HAP-1 (cell line): ENCODE results near the gene NSDHL.
"Not testable (repeated sequence)": the region's sequence is repeated elsewhere in the genome, so short reads cannot be mapped to it uniquely, and the experiment has no call there.

Source experiments
- DNase-seq, 2 experiments: peaks; one replicate each; pipeline ENCODE4 v3.0.0-alpha.2; 2016 to 2020; ENCODE audit warnings: low spot score in 2 of 2
- H3K27me3 ChIP-seq: fragments of 250-450 bp; sonication (Bioruptor Pico); 2 replicates; pipeline ENCODE4 v1.5.1; 2020; ENCODE audit warnings: low read depth, mild to moderate bottlenecking, moderate library complexity
- H3K36me3 ChIP-seq: fragments of 250-450 bp; sonication (Bioruptor Pico); replicated peaks from 2 replicates; pipeline ENCODE4 v1.5.1; 2020; ENCODE audit warnings: mild to moderate bottlenecking
- H3K4me1 ChIP-seq: fragments of 250-450 bp; sonication (Bioruptor Pico); 2 replicates; pipeline ENCODE4 v1.5.1; 2020; ENCODE audit warnings: mild to moderate bottlenecking
- H3K4me3 ChIP-seq: fragments of 250-450 bp; sonication (Bioruptor Pico); 2 replicates; pipeline ENCODE4 v1.5.1; 2020; ENCODE audit warnings: mild to moderate bottlenecking, moderate library complexity
- H3K9me3 ChIP-seq: fragments of 250-450 bp; sonication (Bioruptor Pico); 2 replicates; pipeline ENCODE4 v1.5.1; 2020; ENCODE audit warnings: mild to moderate bottlenecking, moderate library complexity
- in situ Hi-C: fragments of 300-500 bp; cut with MboI; formaldehyde crosslinking; loops from 3 replicates; pipeline ENCODE4 v1.14.3; 2020; ENCODE audit warnings: low sequenced_read_pairs, inconsistent platforms, mixed read lengths

The NSDHL gene

GRCh38 chrX:152830312-152831305, at the start of gene NSDHL, which contains the start of gene CETN2:
TSS of gene NSDHL (plus strand) at chrX:152831063. CDS start at chrX:152846325, 15,262 bp downstream.
TSS of gene CETN2 (minus strand) at chrX:152830757. CDS start at chrX:152830710, 47 bp downstream.
- in situ Hi-C loops = no loop called here
- Histone ChIP-seq H3K27me3 (no peaks in the 10 kb centered on the region), H3K4me1 (peaks cover 4% of the 10 kb centered on the region; the same call in 1 of the 2 replicates), H3K4me3 (peak within 1 kb of the TSS; percentile 94), H3K36me3 (peaks cover 35% of the 10 kb centered on the region), H3K9me3 (no peaks in the 10 kb centered on the region)
- DNase-seq = peak; percentile 96 to 99

DNA sequence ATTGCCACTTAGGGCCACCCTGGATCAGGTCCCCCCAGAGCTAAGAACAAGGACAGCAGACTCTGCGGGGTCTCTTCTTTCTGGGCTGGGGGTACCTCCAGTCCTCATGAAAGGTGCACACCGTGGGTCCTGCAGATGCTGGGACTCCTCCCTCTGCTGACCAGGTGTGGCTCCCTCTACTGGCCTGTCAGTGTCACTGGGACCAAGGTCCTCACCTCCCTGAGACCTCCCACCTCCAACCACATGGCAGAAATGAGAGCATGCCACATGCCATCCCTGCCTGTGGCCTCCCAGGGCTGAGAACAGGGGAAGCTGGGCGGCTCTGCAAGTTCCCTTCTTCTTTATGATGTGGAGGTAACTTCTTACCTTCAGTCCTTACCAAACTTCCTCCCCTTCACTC, 43.8 kb upstream of the NSDHL start:
- in situ Hi-C loops, H3K9me3 ChIP-seq, DNase-seq, H3K4me3 ChIP-seq, H3K4me1 ChIP-seq, H3K36me3 ChIP-seq, H3K27me3 ChIP-seq: not testable (repeated sequence)

DNA sequence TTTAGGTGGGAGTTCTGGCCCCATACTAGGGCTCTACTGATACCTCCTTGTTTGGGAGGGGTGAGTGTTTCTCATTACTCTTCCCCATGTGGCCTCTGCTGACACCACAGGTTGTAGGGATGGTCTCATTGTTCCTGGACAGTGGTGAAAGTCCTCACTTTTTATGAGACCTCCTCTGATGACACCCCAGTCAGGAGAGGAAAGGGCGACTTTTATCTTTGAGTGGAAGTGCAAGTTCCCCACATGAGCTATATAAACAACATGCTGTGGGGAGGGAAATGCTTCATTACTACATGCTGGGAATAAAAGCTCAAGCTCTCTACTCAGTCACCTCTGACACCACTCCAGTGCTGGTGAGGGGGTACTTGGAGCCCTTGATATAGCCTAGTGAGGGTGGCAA, 31.9 kb upstream of the NSDHL start:
- Histone ChIP-seq H3K36me3 (no peaks in the 10 kb centered on the region), H3K4me3 (no peak overlapping the region), H3K9me3 (no peaks in the 10 kb centered on the region), H3K4me1 (no peaks in the 10 kb centered on the region), H3K27me3 (peaks cover 13% of the 10 kb centered on the region)
- no peak for DNase-seq
- in situ Hi-C loops = no loop called here

- peaks cover 19% of the 10 kb centered on the region for H3K27me3 ChIP-seq
- H3K36me3 ChIP-seq = no peaks in the 10 kb centered on the region
- no peaks in the 10 kb centered on the region for H3K9me3 ChIP-seq
- in situ Hi-C loops = loop anchor here (25.0 kb wide), 1 partner anchor 1044 kb away; no protein-coding TSS in a partner anchor
- DNase-seq = no peak
- H3K4me1 ChIP-seq = no peaks in the 10 kb centered on the region; the same call in 1 of the 2 replicates
- no peak overlapping the region for H3K4me3 ChIP-seq
Measured at GRCh38 chrX:152806035-152806434, 24.8 kb upstream of the NSDHL start.

GRCh38 chrX:152810403-152810802, 20.5 kb upstream of the NSDHL start:
- in situ Hi-C loops = loop anchor here (25.0 kb wide), 1 partner anchor 1048 kb away; no protein-coding TSS in a partner anchor
- Histone ChIP-seq H3K4me3 (no peak overlapping the region), H3K4me1 (no peaks in the 10 kb centered on the region; the same call in 1 of the 2 replicates), H3K27me3 (peaks cover 10% of the 10 kb centered on the region), H3K36me3 (no peaks in the 10 kb centered on the region), H3K9me3 (no peaks in the 10 kb centered on the region)
- DNase-seq = no peak

- no peak overlapping the region for H3K4me3 ChIP-seq
- H3K4me1 ChIP-seq = no peaks in the 10 kb centered on the region; the same call in 1 of the 2 replicates
- in situ Hi-C loops = loop anchor here (25.0 kb wide), 1 partner anchor 1051 kb away; no protein-coding TSS in a partner anchor
- peaks cover 4% of the 10 kb centered on the region for H3K27me3 ChIP-seq
- DNase-seq = no peak
- H3K9me3 ChIP-seq = no peaks in the 10 kb centered on the region
- no peaks in the 10 kb centered on the region for H3K36me3 ChIP-seq
Measured at GRCh38 chrX:152813206-152813605, 17.7 kb upstream of the NSDHL start.

DNA sequence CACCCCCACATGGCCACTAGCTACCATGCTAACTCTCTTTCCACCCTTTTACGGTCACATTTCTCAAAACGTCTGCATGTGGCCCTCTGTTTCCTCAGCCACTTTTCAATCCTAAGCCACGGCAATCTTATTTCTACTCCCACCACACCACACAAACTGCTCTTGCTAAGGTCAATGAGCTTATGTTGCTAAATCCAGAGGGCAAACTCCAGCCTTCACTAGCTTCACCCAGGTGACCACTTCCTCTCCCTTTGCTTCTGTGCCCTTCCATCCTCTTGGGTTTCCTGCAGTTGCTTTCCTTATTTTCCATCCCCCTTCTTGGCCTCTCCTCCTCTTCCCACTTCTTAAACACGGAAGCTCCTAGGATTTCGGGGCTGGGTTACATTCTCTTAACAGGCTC, 16.8 kb upstream of the NSDHL start:
- H3K4me1 ChIP-seq = no peaks in the 10 kb centered on the region; the same call in 1 of the 2 replicates
- no peaks in the 10 kb centered on the region for H3K36me3 ChIP-seq
- in situ Hi-C loops = loop anchor here (25.0 kb wide), 1 partner anchor 1052 kb away; no protein-coding TSS in a partner anchor
- no peak for DNase-seq
- H3K27me3 ChIP-seq = peaks cover 4% of the 10 kb centered on the region; the same call in 1 of the 2 replicates
- no peak overlapping the region for H3K4me3 ChIP-seq
- H3K9me3 ChIP-seq = no peaks in the 10 kb centered on the region

DNA sequence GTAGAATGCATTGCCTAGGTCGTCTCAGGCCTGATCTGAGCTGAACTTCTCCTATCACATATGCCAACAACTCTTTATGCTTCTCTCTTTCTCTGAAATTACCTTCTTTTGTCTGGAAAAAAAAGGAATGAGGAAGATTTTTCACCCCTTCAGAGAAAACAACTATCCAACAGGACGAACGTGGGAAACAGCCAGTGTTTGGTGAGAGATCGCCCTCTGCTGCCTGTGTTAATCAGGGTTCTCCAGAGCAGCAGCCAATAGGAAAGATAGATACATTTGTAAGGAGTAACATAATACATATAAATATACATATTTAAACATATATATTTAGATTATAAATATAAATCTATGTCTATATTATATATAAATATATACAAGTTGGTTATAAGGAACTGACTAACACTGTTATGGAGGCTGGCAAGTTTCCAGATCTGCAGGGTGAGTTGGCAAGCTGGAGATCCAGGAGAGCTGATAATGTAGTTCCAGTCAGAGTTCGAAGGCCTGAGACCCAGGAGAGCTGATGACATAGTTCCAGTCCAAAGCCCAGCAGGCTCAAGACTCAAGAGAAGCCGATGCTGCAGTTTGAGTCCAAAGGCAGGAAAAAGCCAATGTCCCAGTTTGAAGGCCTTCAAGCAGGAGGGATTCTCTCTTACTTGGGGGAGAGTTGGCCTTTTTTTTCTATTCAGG, 13.6 kb upstream of the NSDHL start:
- no peaks in the 10 kb centered on the region; the same call in 1 of the 2 replicates for H3K4me1 ChIP-seq
- in situ Hi-C loops = loop anchor here (5.0 to 25.0 kb wide), 2 partner anchors 175 to 1055 kb away; no protein-coding TSS in a partner anchor
- H3K27me3 ChIP-seq = peaks cover 8% of the 10 kb centered on the region
- peak; percentile 42 to 66 for DNase-seq
- no peaks in the 10 kb centered on the region for H3K9me3 ChIP-seq
- no peak overlapping the region for H3K4me3 ChIP-seq
- no peaks in the 10 kb centered on the region for H3K36me3 ChIP-seq

DNA sequence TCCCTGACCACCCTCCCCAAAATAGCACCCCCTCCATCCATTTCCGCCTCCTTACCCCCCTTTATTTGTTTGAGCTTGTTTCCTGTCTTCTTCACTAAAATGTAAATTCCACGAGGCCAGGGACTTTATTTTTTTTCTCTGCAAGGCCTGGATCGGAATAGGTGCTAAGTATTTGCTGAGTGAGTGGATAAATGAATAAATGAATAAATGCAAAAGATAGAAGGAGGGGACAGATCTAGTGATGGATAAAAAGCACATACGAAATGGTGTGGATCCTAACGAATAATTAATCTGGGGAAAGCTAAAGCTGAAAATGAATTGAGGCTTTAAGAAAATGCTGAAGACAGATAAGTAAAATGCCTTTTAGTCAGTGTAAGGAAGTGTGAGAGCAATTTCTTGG, 12.5 kb upstream of the NSDHL start:
- no peaks in the 10 kb centered on the region for H3K9me3 ChIP-seq
- H3K36me3 ChIP-seq = no peaks in the 10 kb centered on the region
- no peak for DNase-seq
- H3K27me3 ChIP-seq = peaks cover 13% of the 10 kb centered on the region
- H3K4me3 ChIP-seq = no peak overlapping the region
- H3K4me1 ChIP-seq = no peaks in the 10 kb centered on the region; the same call in 1 of the 2 replicates
- in situ Hi-C loops = loop anchor here (5.0 to 25.0 kb wide), 2 partner anchors 176 to 1056 kb away; no protein-coding TSS in a partner anchor

GRCh38 chrX:152819266-152819665, 11.6 kb upstream of the NSDHL start:
- no peak for DNase-seq
- Histone ChIP-seq H3K4me3 (no peak overlapping the region), H3K4me1 (no peaks in the 10 kb centered on the region; the same call in 1 of the 2 replicates), H3K36me3 (no peaks in the 10 kb centered on the region), H3K9me3 (no peaks in the 10 kb centered on the region), H3K27me3 (peaks cover 18% of the 10 kb centered on the region)
- in situ Hi-C loops = loop anchor here (5.0 to 25.0 kb wide), 2 partner anchors 177 to 1057 kb away; no protein-coding TSS in a partner anchor

DNA sequence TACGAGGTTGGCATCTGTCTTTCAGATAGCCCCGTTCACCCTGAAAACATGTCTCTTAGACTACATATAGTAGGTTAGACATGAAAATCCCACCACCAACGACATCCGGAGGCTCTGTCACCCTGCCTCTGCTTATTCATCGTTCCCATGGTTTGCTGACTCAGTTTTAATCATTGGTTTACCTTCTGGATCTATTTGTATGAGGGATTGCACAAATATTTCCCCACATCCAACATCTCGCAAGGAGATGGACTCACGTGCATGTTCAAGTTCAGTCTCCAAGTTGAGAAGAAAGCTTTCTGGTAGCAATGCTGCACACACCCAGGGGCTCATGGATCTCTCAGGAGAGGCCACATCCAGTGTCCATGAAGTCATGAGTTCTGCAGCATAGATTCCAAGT, 11.1 kb upstream of the NSDHL start:
- Histone ChIP-seq H3K27me3 (peaks cover 19% of the 10 kb centered on the region), H3K36me3 (no peaks in the 10 kb centered on the region), H3K4me1 (no peaks in the 10 kb centered on the region; the same call in 1 of the 2 replicates), H3K9me3 (no peaks in the 10 kb centered on the region), H3K4me3 (no peak overlapping the region)
- in situ Hi-C loops = loop anchor here (5.0 to 25.0 kb wide), 2 partner anchors 177 to 1057 kb away; no protein-coding TSS in a partner anchor
- no peak for DNase-seq

- in situ Hi-C loops = loop anchor here (25.0 kb wide), 1 partner anchor 1059 kb away; no protein-coding TSS in a partner anchor
- H3K36me3 ChIP-seq = no peaks in the 10 kb centered on the region
- DNase-seq = peak; percentile 38 to 80
- no peaks in the 10 kb centered on the region; the same call in 1 of the 2 replicates for H3K4me1 ChIP-seq
- no peak overlapping the region for H3K4me3 ChIP-seq
- H3K9me3 ChIP-seq = no peaks in the 10 kb centered on the region
- peaks cover 19% of the 10 kb centered on the region for H3K27me3 ChIP-seq
Measured at GRCh38 chrX:152821145-152821765, 9.6 kb upstream of the NSDHL start.
